Esophagus (tissue), 2 donors: Measurements from ENCODE around the gene IL27RA. TPM values are rescaled to one million over a fixed set of nuclear protein-coding genes. Genes with fewer than 3 reads are reported as not detected.
A peak's percentile ranks its signal among the peaks of the same experiment; 100 is the strongest.
"Not testable (repeated sequence)": the region's sequence is repeated elsewhere in the genome, so short reads cannot be mapped to it uniquely, and the experiment has no call there.

ENCODE experiments used
- H3K27ac ChIP-seq, 2 donors: one replicate each; pipeline ENCODE4 v1.5.1; 2013; ENCODE audit warnings: low read depth in 2 of 2, mild to moderate bottlenecking in 2 of 2, inconsistent platforms in 1 of 2, low read length in 1 of 2, moderate library complexity in 1 of 2
- H3K27me3 ChIP-seq, 2 donors: one replicate each; pipeline ENCODE4 v1.6.1; 2013; ENCODE audit warnings: low read length in 2 of 2, control low read depth in 1 of 2, mild to moderate bottlenecking in 1 of 2; ENCODE audit not compliant: insufficient read depth in 2 of 2, control insufficient read depth in 1 of 2
- H3K36me3 ChIP-seq, 2 donors: one replicate each; pipeline ENCODE4 v1.6.1; 2013; ENCODE audit warnings: low read length in 1 of 2; ENCODE audit not compliant: control insufficient read depth in 2 of 2, insufficient read depth in 2 of 2
- H3K4me1 ChIP-seq, 2 donors: one replicate each; pipeline ENCODE4 v1.6.1; 2013; ENCODE audit warnings: low read length in 1 of 2; ENCODE audit not compliant: control insufficient read depth in 2 of 2, insufficient read depth in 2 of 2
- H3K4me3 ChIP-seq, 2 donors: one replicate each; pipeline ENCODE4 v1.5.1; 2013; ENCODE audit warnings: low read length in 2 of 2, mild to moderate bottlenecking in 2 of 2, low read depth in 1 of 2, moderate library complexity in 1 of 2
- H3K9me3 ChIP-seq, 2 donors: one replicate each; pipeline ENCODE4 v1.6.1; 2013; ENCODE audit warnings: mild to moderate bottlenecking in 2 of 2, low read depth in 1 of 2, low read length in 1 of 2, moderate library complexity in 1 of 2; ENCODE audit not compliant: control insufficient read depth in 2 of 2, insufficient read depth in 1 of 2
- WGBS, 2 donors: extraction: QIAGEN DNeasy Blood & Tissue Kit; methylation state at CpG; one replicate each; pipeline ENCODE4 v1.1.7; 2013; 5-methylcytosine and 5-hydroxymethylcytosine counted together
- polyA plus RNA-seq, 2 donors: library from polyadenylated mRNA; stranded (reverse); fragments of 200-250 nt; gene quantifications; one replicate each; pipeline ENCODE4 v1.2.3, GENCODE V29; 2013
- donor health status: healthy with polysubstance abuse.
- donor health status: Bipolar disorder and iron deficiency.

Gene IL27RA
- polyA plus RNA-seq, 2 donors, result 1.3 to 2.3 TPM

GRCh38 chr19:14026652-14027192 lies 4.8 kb upstream of the IL27RA start:
- H3K4me1 ChIP-seq, H3K27ac ChIP-seq, H3K27me3 ChIP-seq, H3K36me3 ChIP-seq, H3K4me3 ChIP-seq, H3K9me3 ChIP-seq: not testable (repeated sequence)
- WGBS, 2 donors, result 89 to 94% methylated on average over 5 of the region's 5 CpGs

GRCh38 chr19:14027856-14028450 lies 3.6 kb upstream of the IL27RA start, which contains the start of gene RLN3:
Gene RLN3 (plus strand): TSS chr19:14028148. CDS start chr19:14028205, 57 bp downstream.
- Histone ChIP-seq H3K36me3 (no peaks in the 10 kb centered on the region), H3K4me1 (no peaks in the 10 kb centered on the region)
- 71 to 72% methylated on average over 24 of the region's 24 CpGs for WGBS, 2 donors

GRCh38 chr19:14028901-14029300 lies 2.7 kb upstream of the IL27RA start:
- Histone ChIP-seq H3K4me1 (no peaks in the 10 kb centered on the region), H3K27me3 (no peaks in the 10 kb centered on the region), H3K9me3 (no peaks in the 10 kb centered on the region), H3K27ac (no peak overlapping the region), H3K36me3 (no peaks in the 10 kb centered on the region), H3K4me3 (no peak overlapping the region)
- 77 to 83% methylated on average over 4 of the region's 4 CpGs for WGBS, 2 donors

More at GRCh38 chr19:14027856-14028450, 3.6 kb upstream of the IL27RA start, which contains the start of gene RLN3:
- Histone ChIP-seq H3K9me3 (no peaks in the 10 kb centered on the region), H3K27me3 (no peaks in the 10 kb centered on the region), H3K27ac (no peak within 1 kb of the TSS), H3K4me3 (no peak within 1 kb of the TSS)

- whole genome bisulfite sequencing, 2 donors, result 20 to 21% methylated on average over 20 of the region's 20 CpGs
- peak overlapping the region; percentile 53 to 65 for H3K4me3 ChIP-seq
- no peaks in the 10 kb centered on the region for H3K9me3 ChIP-seq
- no peaks in the 10 kb centered on the region for H3K36me3 ChIP-seq
- H3K27ac ChIP-seq, result peak overlapping the region; percentile 19 to 66
- H3K27me3 ChIP-seq, result no peaks in the 10 kb centered on the region
- H3K4me1 ChIP-seq, result no peaks in the 10 kb centered on the region
These were observed 404 bp upstream of the IL27RA start for GRCh38 chr19:14030997-14031718.

- Histone ChIP-seq H3K4me1 (no peaks in the 10 kb centered on the region), H3K36me3 (no peaks in the 10 kb centered on the region), H3K9me3 (no peaks in the 10 kb centered on the region), H3K27ac (no peak overlapping the region), H3K4me3 (no peak overlapping the region), H3K27me3 (no peaks in the 10 kb centered on the region)
- WGBS, 2 donors, result 96 to 99% methylated on average over 2 of the region's 2 CpGs
These were observed 2.4 kb downstream of the IL27RA start for GRCh38 chr19:14033946-14034345.

GRCh38 chr19:14035159-14035558 lies 3.6 kb downstream of the IL27RA start:
- H3K4me1 ChIP-seq, H3K4me3 ChIP-seq, H3K27ac ChIP-seq, H3K36me3 ChIP-seq, H3K9me3 ChIP-seq, H3K27me3 ChIP-seq: not testable (repeated sequence)
- WGBS, 2 donors, result 92 to 93% methylated on average over 12 of the region's 12 CpGs

GRCh38 chr19:14035706-14036105 lies 4.1 kb downstream of the IL27RA start:
- Histone ChIP-seq H3K4me1 (no peaks in the 10 kb centered on the region), H3K4me3 (no peak overlapping the region), H3K27ac (no peak overlapping the region), H3K36me3 (no peaks in the 10 kb centered on the region), H3K27me3 (no peaks in the 10 kb centered on the region), H3K9me3 (no peaks in the 10 kb centered on the region)
- WGBS, 2 donors, result 86 to 89% methylated on average over 7 of the region's 7 CpGs

- H3K4me3 ChIP-seq, result no peak overlapping the region
- 95 to 96% methylated on average over 7 of the region's 7 CpGs for WGBS, 2 donors
- H3K27me3 ChIP-seq, result no peaks in the 10 kb centered on the region
- H3K4me1 ChIP-seq, result no peaks in the 10 kb centered on the region
- no peaks in the 10 kb centered on the region for H3K36me3 ChIP-seq
- no peak overlapping the region for H3K27ac ChIP-seq
- H3K9me3 ChIP-seq, result no peaks in the 10 kb centered on the region
These were observed 7.6 kb downstream of the IL27RA start for GRCh38 chr19:14039181-14039580.

- H3K27me3 ChIP-seq, H3K4me1 ChIP-seq, H3K4me3 ChIP-seq, H3K9me3 ChIP-seq, H3K27ac ChIP-seq, H3K36me3 ChIP-seq: not testable (repeated sequence)
- 65 to 66% methylated on average over 19 of the region's 19 CpGs for WGBS, 2 donors
These were observed 11.4 kb downstream of the IL27RA start for GRCh38 chr19:14042659-14043608.
